ENCODE measurements around the gene TNNT1. TPM values are rescaled to one million over a fixed set of nuclear protein-coding genes. Genes with fewer than 3 reads are reported as not detected.

The TNNT1 gene
- total RNA-seq, 4 donors from 2014 or later, result not detected

GRCh38 chr19:55105237-55105636 is 43.8 kb downstream of the TNNT1 start:
- H3K36me3 ChIP-seq, result peaks cover 8 to 14% of the 10 kb centered on the region in 2 donors
- TF ChIP-seq POLR2A (IDR thresholded peaks at IDR 0.05), result no peak
- TF ChIP-seq, protein P1, sequence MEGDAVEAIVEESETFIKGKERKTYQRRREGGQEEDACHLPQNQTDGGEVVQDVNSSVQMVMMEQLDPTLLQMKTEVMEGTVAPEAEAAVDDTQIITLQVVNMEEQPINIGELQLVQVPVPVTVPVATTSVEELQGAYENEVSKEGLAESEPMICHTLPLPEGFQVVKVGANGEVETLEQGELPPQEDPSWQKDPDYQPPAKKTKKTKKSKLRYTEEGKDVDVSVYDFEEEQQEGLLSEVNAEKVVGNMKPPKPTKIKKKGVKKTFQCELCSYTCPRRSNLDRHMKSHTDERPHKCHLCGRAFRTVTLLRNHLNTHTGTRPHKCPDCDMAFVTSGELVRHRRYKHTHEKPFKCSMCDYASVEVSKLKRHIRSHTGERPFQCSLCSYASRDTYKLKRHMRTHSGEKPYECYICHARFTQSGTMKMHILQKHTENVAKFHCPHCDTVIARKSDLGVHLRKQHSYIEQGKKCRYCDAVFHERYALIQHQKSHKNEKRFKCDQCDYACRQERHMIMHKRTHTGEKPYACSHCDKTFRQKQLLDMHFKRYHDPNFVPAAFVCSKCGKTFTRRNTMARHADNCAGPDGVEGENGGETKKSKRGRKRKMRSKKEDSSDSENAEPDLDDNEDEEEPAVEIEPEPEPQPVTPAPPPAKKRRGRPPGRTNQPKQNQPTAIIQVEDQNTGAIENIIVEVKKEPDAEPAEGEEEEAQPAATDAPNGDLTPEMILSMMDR (IDR thresholded peaks at IDR 0.05), result no peak

DNA sequence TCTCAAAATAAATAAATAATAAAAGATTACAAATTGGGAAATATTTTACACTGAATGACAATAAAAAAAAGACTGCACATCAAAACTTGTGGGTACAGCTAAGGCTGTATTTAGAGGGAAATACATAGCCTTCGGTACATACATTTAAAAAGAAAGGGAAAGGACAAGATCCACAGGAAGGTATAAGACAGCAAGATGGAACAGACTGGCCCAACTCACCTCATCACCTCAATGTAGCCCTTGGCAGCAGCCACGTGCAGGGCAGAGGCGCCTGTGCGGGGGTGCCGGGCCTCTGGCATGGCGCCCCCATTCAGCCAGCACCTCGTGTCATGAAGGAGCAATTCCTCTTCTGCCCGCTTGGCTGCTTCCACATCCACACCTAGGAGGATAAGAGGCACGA is 45.8 kb downstream of the TNNT1 start:
- 87 to 93% methylated on average over 9 of the region's 9 CpGs for WGBS, 2 donors
- no peaks in the 10 kb centered on the region for H3K4me1 ChIP-seq
- intact Hi-C loops (cut with DNase I), result no loop called here
- no peaks in the 10 kb centered on the region for H3K9me3 ChIP-seq
- TF ChIP-seq POLR2A (IDR thresholded peaks at IDR 0.05), result no peak
- TF ChIP-seq, protein P1 (IDR thresholded peaks at IDR 0.05), result no peak
- H3K27me3 ChIP-seq, result no peaks in the 10 kb centered on the region
- no peak overlapping the region for H3K4me3 ChIP-seq (replicated peaks in 1 of 3)
- H3K36me3 ChIP-seq, result peaks cover 9 to 15% of the 10 kb centered on the region in 2 donors
- no peak overlapping the region for H3K27ac ChIP-seq
- no peak for DNase-seq

More at GRCh38 chr19:55105237-55105636, 43.8 kb downstream of the TNNT1 start:
- H3K27me3 ChIP-seq, result no peaks in the 10 kb centered on the region
- H3K4me1 ChIP-seq, result no peaks in the 10 kb centered on the region
- no peak overlapping the region for H3K4me3 ChIP-seq (replicated peaks in 1 of 3)
- DNase-seq, result no peak
- no peak overlapping the region for H3K27ac ChIP-seq
- H3K9me3 ChIP-seq, result no peaks in the 10 kb centered on the region
- 88 to 97% methylated on average over 2 of the region's 2 CpGs for WGBS, 2 donors
- intact Hi-C loops (cut with DNase I), result no loop called here

GRCh38 chr19:55101261-55101660 is 47.7 kb downstream of the TNNT1 start:
- DNase-seq, result no peak
- no peak overlapping the region for H3K27ac ChIP-seq
- H3K4me1 ChIP-seq, result no peaks in the 10 kb centered on the region
- H3K36me3 ChIP-seq, result peaks cover 9 to 15% of the 10 kb centered on the region in 2 donors
- H3K9me3 ChIP-seq, result no peaks in the 10 kb centered on the region
- no peaks in the 10 kb centered on the region for H3K27me3 ChIP-seq
- TF ChIP-seq, protein P1 (IDR thresholded peaks at IDR 0.05), result no peak
- no peak for TF ChIP-seq POLR2A (IDR thresholded peaks at IDR 0.05)
- H3K4me3 ChIP-seq (replicated peaks in 1 of 3), result no peak overlapping the region
- intact Hi-C loops (cut with DNase I), result no loop called here
- 87 to 93% methylated on average over 10 of the region's 10 CpGs for WGBS, 2 donors

DNA sequence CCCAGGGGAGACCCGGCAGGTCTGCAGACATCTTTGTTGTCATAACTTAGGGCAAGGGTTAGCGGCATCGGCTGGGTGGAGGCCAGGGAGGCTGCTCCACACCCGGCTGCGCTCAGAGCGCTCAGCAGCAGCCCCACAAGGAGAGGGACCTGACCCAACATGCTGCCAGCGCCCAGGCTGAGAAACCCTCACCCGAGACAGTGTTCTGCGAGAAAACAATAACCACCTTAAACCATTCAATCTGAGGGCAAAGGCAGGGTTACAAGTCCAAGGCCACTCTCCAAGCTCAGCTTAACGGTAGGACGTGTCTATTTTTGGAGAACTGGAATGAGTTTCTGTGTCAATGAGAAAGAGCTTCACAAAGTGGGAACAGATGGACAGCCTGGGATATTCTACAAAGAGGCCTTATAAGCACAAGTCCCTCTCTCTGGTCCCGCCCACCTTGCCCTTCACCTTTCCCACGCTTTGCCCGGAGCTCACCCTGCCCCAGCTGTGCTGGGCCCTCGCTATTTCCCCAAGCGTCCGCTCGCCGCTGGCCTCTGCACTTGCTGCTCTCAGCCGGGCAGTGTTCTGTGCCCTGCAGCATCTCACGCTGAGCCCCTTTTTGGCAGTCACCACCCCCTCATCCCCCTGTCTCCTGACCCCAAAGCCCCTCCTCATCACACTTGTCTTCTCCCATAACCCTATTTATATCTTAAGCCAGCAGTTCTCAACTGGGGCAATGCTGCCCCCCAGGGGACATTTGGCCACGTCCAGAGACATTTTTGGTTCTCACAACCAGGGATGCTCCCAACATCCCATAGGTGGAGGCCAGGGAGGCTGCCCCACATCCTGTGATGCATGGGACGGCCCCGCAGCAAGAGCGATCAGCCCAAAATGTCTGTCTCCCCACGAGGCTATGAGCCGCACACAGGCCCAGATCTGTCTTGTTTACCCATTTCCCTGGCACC is 49.2 kb downstream of the TNNT1 start:
- Histone ChIP-seq H3K4me3 (replicated peaks in 1 of 3) (no peak overlapping the region), H3K36me3 (peaks cover 14 to 19% of the 10 kb centered on the region in 2 donors), H3K4me1 (no peaks in the 10 kb centered on the region), H3K9me3 (no peaks in the 10 kb centered on the region), H3K27me3 (no peaks in the 10 kb centered on the region), H3K27ac (no peak overlapping the region)
- no peak for TF ChIP-seq POLR2A (IDR thresholded peaks at IDR 0.05)
- TF ChIP-seq, protein P1 (IDR thresholded peaks at IDR 0.05), result no peak
- WGBS, 2 donors, result 91 to 92% methylated on average over 22 to 26 of the region's 27 CpGs
- intact Hi-C loops (cut with DNase I), result no loop called here
- DNase-seq, result no peak
